ENCODE data around the gene CBY3.
"Not testable (repeated sequence)": the region's sequence is repeated elsewhere in the genome, so short reads cannot be mapped to it uniquely, and the experiment has no call there.

DNA sequence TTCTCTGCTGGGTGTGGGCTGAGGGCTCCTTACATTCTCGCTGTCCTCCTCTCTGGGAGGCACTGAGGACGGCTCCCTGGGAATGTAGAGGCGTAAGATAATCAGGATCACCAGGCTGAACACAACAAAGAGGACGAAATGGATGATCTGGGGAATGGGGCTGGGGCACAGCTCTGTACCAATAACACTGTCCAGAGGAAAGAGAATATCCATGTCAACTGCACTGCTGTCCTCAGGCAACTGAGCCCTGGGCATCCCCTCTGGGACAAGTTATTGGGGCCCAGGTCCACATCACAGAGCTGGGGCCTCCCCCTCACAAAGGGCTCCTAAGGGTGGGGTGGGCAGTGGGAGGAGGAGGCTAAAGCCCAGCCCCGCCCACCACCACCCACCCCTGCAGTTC lies 36.1 kb downstream of the CBY3 start:
- TF ChIP-seq, protein P1, sequence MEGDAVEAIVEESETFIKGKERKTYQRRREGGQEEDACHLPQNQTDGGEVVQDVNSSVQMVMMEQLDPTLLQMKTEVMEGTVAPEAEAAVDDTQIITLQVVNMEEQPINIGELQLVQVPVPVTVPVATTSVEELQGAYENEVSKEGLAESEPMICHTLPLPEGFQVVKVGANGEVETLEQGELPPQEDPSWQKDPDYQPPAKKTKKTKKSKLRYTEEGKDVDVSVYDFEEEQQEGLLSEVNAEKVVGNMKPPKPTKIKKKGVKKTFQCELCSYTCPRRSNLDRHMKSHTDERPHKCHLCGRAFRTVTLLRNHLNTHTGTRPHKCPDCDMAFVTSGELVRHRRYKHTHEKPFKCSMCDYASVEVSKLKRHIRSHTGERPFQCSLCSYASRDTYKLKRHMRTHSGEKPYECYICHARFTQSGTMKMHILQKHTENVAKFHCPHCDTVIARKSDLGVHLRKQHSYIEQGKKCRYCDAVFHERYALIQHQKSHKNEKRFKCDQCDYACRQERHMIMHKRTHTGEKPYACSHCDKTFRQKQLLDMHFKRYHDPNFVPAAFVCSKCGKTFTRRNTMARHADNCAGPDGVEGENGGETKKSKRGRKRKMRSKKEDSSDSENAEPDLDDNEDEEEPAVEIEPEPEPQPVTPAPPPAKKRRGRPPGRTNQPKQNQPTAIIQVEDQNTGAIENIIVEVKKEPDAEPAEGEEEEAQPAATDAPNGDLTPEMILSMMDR (IDR thresholded peaks at IDR 0.05): not testable (repeated sequence)
- TF ChIP-seq EP300 (IDR thresholded peaks at IDR 0.05): not testable (repeated sequence)
